Loucy (cell line): ENCODE measurements around the gene PCNT.

ENCODE experiments used
- EZH2phosphoT487 ChIP-seq: fragments of 200-600 bp; IDR thresholded peaks from 2 replicates; pipeline ENCODE4 v1.6.1; 2018; ENCODE audit warnings: antibody characterized with exemption, mild to moderate bottlenecking, moderate library complexity, borderline replicate concordance
- TF ChIP-seq, protein P1 (sequence below): fragments of 200-600 bp; sonication (generic); conservative IDR thresholded peaks from 2 replicates; pipeline ENCODE4 v1.5.1; 2014; ENCODE audit warnings: mild to moderate bottlenecking, antibody characterized with exemption, low read length

DNA sequence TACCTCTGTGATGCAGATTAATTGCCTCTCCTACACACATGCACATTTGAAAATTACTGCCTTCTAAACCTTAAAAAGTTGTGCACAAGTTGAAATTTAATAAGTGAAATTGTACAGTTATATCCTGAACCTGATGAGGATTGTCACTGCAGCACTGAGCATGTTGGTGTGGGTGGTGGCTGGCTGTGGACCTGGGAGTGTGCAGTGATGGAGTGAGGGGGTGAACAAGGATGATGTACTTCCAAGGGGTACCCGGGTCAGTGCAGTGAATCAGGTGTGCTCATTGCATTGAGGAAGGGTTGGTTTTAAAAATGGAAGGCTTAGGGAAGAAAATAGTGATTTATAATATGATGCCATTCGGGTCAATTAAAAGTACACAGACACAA, 158.9 kb downstream of the PCNT start:
- TF ChIP-seq, protein P1, sequence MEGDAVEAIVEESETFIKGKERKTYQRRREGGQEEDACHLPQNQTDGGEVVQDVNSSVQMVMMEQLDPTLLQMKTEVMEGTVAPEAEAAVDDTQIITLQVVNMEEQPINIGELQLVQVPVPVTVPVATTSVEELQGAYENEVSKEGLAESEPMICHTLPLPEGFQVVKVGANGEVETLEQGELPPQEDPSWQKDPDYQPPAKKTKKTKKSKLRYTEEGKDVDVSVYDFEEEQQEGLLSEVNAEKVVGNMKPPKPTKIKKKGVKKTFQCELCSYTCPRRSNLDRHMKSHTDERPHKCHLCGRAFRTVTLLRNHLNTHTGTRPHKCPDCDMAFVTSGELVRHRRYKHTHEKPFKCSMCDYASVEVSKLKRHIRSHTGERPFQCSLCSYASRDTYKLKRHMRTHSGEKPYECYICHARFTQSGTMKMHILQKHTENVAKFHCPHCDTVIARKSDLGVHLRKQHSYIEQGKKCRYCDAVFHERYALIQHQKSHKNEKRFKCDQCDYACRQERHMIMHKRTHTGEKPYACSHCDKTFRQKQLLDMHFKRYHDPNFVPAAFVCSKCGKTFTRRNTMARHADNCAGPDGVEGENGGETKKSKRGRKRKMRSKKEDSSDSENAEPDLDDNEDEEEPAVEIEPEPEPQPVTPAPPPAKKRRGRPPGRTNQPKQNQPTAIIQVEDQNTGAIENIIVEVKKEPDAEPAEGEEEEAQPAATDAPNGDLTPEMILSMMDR, result no peak
- no peak for TF ChIP-seq EZH2phosphoT487
